OCI-LY3 (cell line): ENCODE measurements around the gene SMIM8.
"Not testable (repeated sequence)": the region's sequence is repeated elsewhere in the genome, so short reads cannot be mapped to it uniquely, and the experiment has no call there.

ENCODE experiments used
- EZH2phosphoT487 ChIP-seq: fragments of 200-600 bp; shearing (Covaris generic); IDR thresholded peaks from 2 replicates; pipeline ENCODE4 v1.6.1; 2018; ENCODE audit warnings: antibody characterized with exemption, mixed run types, low read depth
- TF ChIP-seq, protein P1 (sequence below): fragments of 200-600, 300-600 bp; sonication (generic); IDR thresholded peaks from 2 replicates; pipeline ENCODE4 v1.5.1; 2014; ENCODE audit warnings: antibody characterized with exemption, low read length, low read depth

DNA sequence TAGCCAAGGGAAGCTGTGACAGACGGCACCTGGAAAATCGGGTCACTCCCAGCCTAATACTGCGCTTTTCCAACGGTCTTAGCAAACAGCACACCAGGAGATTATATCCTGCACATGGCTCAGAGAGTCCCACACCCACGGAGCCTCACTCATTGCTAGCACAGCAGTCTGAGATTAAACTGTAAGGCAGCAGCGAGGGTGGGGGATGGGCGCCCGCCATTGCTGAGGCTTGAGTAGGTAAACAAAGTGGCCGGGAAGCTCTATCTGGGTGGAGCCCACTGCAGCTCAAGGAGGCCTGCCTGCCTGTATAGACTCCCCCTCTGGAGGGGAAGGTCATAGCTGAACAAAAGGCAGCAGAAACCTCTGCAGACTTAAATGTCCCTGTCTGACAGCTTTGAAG is 21.1 kb upstream of the SMIM8 start:
- TF ChIP-seq, protein P1, sequence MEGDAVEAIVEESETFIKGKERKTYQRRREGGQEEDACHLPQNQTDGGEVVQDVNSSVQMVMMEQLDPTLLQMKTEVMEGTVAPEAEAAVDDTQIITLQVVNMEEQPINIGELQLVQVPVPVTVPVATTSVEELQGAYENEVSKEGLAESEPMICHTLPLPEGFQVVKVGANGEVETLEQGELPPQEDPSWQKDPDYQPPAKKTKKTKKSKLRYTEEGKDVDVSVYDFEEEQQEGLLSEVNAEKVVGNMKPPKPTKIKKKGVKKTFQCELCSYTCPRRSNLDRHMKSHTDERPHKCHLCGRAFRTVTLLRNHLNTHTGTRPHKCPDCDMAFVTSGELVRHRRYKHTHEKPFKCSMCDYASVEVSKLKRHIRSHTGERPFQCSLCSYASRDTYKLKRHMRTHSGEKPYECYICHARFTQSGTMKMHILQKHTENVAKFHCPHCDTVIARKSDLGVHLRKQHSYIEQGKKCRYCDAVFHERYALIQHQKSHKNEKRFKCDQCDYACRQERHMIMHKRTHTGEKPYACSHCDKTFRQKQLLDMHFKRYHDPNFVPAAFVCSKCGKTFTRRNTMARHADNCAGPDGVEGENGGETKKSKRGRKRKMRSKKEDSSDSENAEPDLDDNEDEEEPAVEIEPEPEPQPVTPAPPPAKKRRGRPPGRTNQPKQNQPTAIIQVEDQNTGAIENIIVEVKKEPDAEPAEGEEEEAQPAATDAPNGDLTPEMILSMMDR: not testable (repeated sequence)
- TF ChIP-seq EZH2phosphoT487: not testable (repeated sequence)
